Adipocyte (in vitro differentiated cells): ENCODE data around the gene OR2T2.
"Not testable (repeated sequence)": the region's sequence is repeated elsewhere in the genome, so short reads cannot be mapped to it uniquely, and the experiment has no call there.

Experiments
- DNase-seq: peaks from one replicate; pipeline ENCODE4 v3.0.0-alpha.2; 2015; ENCODE audit warnings: low read depth
- H3K27me3 ChIP-seq: replicated peaks from 2 replicates; pipeline ENCODE4 v1.7.0; 2013; ENCODE audit warnings: mild to moderate bottlenecking, low read length, moderate library complexity; ENCODE audit not compliant: control insufficient read depth, insufficient read depth
- H3K36me3 ChIP-seq: 2 replicates; pipeline ENCODE4 v1.7.0; 2013; ENCODE audit warnings: low read length, mild to moderate bottlenecking, moderate library complexity; ENCODE audit not compliant: control insufficient read depth, insufficient read depth, severe bottlenecking
- H3K4me1 ChIP-seq: 2 replicates; pipeline ENCODE4 v1.7.0; 2013; ENCODE audit warnings: mild to moderate bottlenecking, low read length, moderate library complexity; ENCODE audit not compliant: control insufficient read depth, insufficient read depth
- H3K4me3 ChIP-seq: 2 replicates; pipeline ENCODE4 v1.7.0; 2013; ENCODE audit warnings: mild to moderate bottlenecking, low read length, moderate library complexity
- H3K9ac ChIP-seq: 2 replicates; pipeline ENCODE4 v1.7.0; 2013; ENCODE audit warnings: mild to moderate bottlenecking, low read length, moderate library complexity
- H3K9me3 ChIP-seq: 2 replicates; pipeline ENCODE4 v1.7.0; 2013; ENCODE audit warnings: mild to moderate bottlenecking, low read length, moderate library complexity; ENCODE audit not compliant: control insufficient read depth

Gene OR2T2

GRCh38 chr1:248455045-248455444 is 9.6 kb downstream of the OR2T2 start:
- not testable (repeated sequence) for H3K4me1 ChIP-seq, H3K9ac ChIP-seq, H3K27me3 ChIP-seq, H3K4me3 ChIP-seq, H3K36me3 ChIP-seq, DNase-seq, H3K9me3 ChIP-seq

GRCh38 chr1:248456635-248457034 is 11.2 kb downstream of the OR2T2 start:
- H3K9ac ChIP-seq, DNase-seq, H3K4me1 ChIP-seq, H3K27me3 ChIP-seq, H3K36me3 ChIP-seq, H3K9me3 ChIP-seq, H3K4me3 ChIP-seq: not testable (repeated sequence)

- not testable (repeated sequence) for H3K4me3 ChIP-seq, H3K4me1 ChIP-seq, H3K27me3 ChIP-seq, H3K9ac ChIP-seq, H3K36me3 ChIP-seq, DNase-seq, H3K9me3 ChIP-seq
Observed at GRCh38 chr1:248459117-248459516, 13.7 kb downstream of the OR2T2 start.

- H3K4me3 ChIP-seq = no peak overlapping the region
- no peak overlapping the region for H3K9ac ChIP-seq
- H3K9me3 ChIP-seq = no peaks in the 10 kb centered on the region
- no peaks in the 10 kb centered on the region for H3K4me1 ChIP-seq
- DNase-seq = no peak
- no peaks in the 10 kb centered on the region for H3K36me3 ChIP-seq
- no peaks in the 10 kb centered on the region for H3K27me3 ChIP-seq
Observed at GRCh38 chr1:248471154-248471553, 25.7 kb downstream of the OR2T2 start.

- H3K4me3 ChIP-seq, H3K4me1 ChIP-seq, DNase-seq, H3K9me3 ChIP-seq, H3K36me3 ChIP-seq, H3K27me3 ChIP-seq, H3K9ac ChIP-seq: not testable (repeated sequence)
Observed at GRCh38 chr1:248472111-248472510, 26.7 kb downstream of the OR2T2 start.

GRCh38 chr1:248473051-248473450 is 27.6 kb downstream of the OR2T2 start, which contains the start of gene OR2T3:
Gene OR2T3, plus strand, starts transcription at chr1:248473351. Its CDS starts 0 bp downstream, at chr1:248473351.
- H3K4me3 ChIP-seq, H3K27me3 ChIP-seq, H3K4me1 ChIP-seq, H3K9ac ChIP-seq, H3K9me3 ChIP-seq, DNase-seq, H3K36me3 ChIP-seq: not testable (repeated sequence)

- H3K9ac ChIP-seq, H3K36me3 ChIP-seq, H3K4me3 ChIP-seq, H3K27me3 ChIP-seq, H3K4me1 ChIP-seq, DNase-seq, H3K9me3 ChIP-seq: not testable (repeated sequence)
Observed at GRCh38 chr1:248475660-248476059, 30.2 kb downstream of the OR2T2 start.

GRCh38 chr1:248481686-248482579 is 36.5 kb downstream of the OR2T2 start:
- H3K9me3 ChIP-seq, H3K9ac ChIP-seq, DNase-seq, H3K27me3 ChIP-seq, H3K36me3 ChIP-seq, H3K4me1 ChIP-seq, H3K4me3 ChIP-seq: not testable (repeated sequence)

GRCh38 chr1:248488289-248488688 is 42.9 kb downstream of the OR2T2 start, which contains the start of gene OR2T5:
Gene OR2T5, plus strand, starts transcription at chr1:248488589. Its CDS starts 0 bp downstream, at chr1:248488589.
- not testable (repeated sequence) for DNase-seq, H3K36me3 ChIP-seq, H3K9me3 ChIP-seq, H3K9ac ChIP-seq, H3K4me3 ChIP-seq, H3K27me3 ChIP-seq, H3K4me1 ChIP-seq

- H3K36me3 ChIP-seq, H3K4me3 ChIP-seq, H3K27me3 ChIP-seq, H3K4me1 ChIP-seq, DNase-seq, H3K9ac ChIP-seq, H3K9me3 ChIP-seq: not testable (repeated sequence)
Observed at GRCh38 chr1:248496661-248497060, 51.2 kb downstream of the OR2T2 start.

GRCh38 chr1:248500305-248501035 is 55.0 kb downstream of the OR2T2 start:
- not testable (repeated sequence) for H3K4me3 ChIP-seq, H3K9me3 ChIP-seq, H3K36me3 ChIP-seq, H3K27me3 ChIP-seq, H3K4me1 ChIP-seq, DNase-seq, H3K9ac ChIP-seq
